ENCODE measurements around the gene ZBTB40.

The ZBTB40 gene

DNA sequence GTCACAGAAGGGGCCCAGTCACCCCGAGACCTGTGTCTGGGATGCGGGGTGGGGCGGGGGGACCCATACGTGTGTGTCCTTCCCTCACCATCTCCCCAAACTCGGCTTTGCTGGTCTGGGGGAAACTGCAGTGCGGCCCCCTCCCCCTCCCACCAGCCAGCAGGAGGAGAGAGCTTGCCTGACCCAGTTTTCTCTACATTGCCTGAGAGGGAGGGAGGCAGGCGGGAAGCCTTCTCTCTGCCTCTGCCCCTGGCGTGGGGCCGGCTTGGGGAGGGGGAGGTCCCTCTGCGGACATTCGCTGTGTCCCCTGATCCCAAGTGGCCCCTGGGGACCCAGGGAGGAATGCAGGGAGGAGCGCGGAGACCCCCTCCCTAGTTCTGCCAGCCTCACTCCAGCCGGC is 115.5 kb downstream of the ZBTB40 start:
- H3K27me3 ChIP-seq (ENCODE audit: control insufficient read depth, insufficient read depth, low read length, poor library complexity, severe bottlenecking), result peaks cover 35% of the 10 kb centered on the region
- WGBS, 2 experiments, result 59 to 66% methylated on average over 14 of the region's 14 CpGs

GRCh38 chr1:22567994-22568393 is 116.3 kb downstream of the ZBTB40 start:
- Histone ChIP-seq H3K36me3 (ENCODE audit: control insufficient read depth, insufficient read depth, low read length) (no peaks in the 10 kb centered on the region), H3K27me3 (ENCODE audit: control insufficient read depth, insufficient read depth, low read length, poor library complexity, severe bottlenecking) (peaks cover 27% of the 10 kb centered on the region), H3K27ac (ENCODE audit: insufficient read depth, low read depth, low read length, poor library complexity, severe bottlenecking) (no peak overlapping the region), H3K4me1 (ENCODE audit: control insufficient read depth, insufficient read depth, low read length) (peaks cover 16% of the 10 kb centered on the region), H3K9me3 (ENCODE audit: control insufficient read depth, low read length) (no peaks in the 10 kb centered on the region), H3K4me3 (ENCODE audit: insufficient read depth, low read depth, low read length) (no peak overlapping the region)
- 91 to 94% methylated on average over 6 of the region's 6 CpGs for WGBS, 2 experiments

More for the DNA sequence above, 115.5 kb downstream of the ZBTB40 start:
- Histone ChIP-seq H3K4me3 (ENCODE audit: insufficient read depth, low read depth, low read length) (no peak overlapping the region), H3K27ac (ENCODE audit: insufficient read depth, low read depth, low read length, poor library complexity, severe bottlenecking) (no peak overlapping the region), H3K9me3 (ENCODE audit: control insufficient read depth, low read length) (no peaks in the 10 kb centered on the region), H3K4me1 (ENCODE audit: control insufficient read depth, insufficient read depth, low read length) (peaks cover 16% of the 10 kb centered on the region), H3K36me3 (ENCODE audit: control insufficient read depth, insufficient read depth, low read length) (no peaks in the 10 kb centered on the region)

DNA sequence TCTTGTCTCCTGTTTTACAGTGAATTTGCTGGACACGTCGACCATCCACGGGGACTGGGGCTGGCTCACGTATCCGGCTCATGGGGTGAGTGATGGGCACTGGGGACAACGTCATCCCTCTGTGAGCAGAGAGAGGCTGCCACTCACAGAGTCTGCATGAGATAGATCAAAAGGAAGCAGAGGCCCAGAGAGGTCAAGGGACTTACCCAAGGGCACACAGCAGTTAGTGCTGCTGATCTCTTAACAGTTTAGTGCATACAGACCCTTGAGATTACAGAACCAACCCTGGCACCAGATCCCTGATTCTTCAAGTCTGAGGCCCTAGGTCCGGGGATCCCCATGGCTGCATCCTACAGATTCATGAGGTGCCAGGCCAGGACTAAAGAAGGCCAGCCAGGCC is 117.6 kb downstream of the ZBTB40 start:
- Histone ChIP-seq H3K27ac (ENCODE audit: insufficient read depth, low read depth, low read length, poor library complexity, severe bottlenecking) (no peak overlapping the region), H3K4me1 (ENCODE audit: control insufficient read depth, insufficient read depth, low read length) (peaks cover 11% of the 10 kb centered on the region), H3K27me3 (ENCODE audit: control insufficient read depth, insufficient read depth, low read length, poor library complexity, severe bottlenecking) (peaks cover 17% of the 10 kb centered on the region), H3K4me3 (ENCODE audit: insufficient read depth, low read depth, low read length) (no peak overlapping the region), H3K36me3 (ENCODE audit: control insufficient read depth, insufficient read depth, low read length) (no peaks in the 10 kb centered on the region), H3K9me3 (ENCODE audit: control insufficient read depth, low read length) (no peaks in the 10 kb centered on the region)
- 93 to 95% methylated on average over 7 of the region's 7 CpGs for WGBS, 2 experiments

- WGBS, 2 experiments, result 93 to 94% methylated on average over 34 of the region's 34 CpGs
- Histone ChIP-seq H3K27me3 (ENCODE audit: control insufficient read depth, insufficient read depth, low read length, poor library complexity, severe bottlenecking) (peaks cover 6% of the 10 kb centered on the region), H3K27ac (ENCODE audit: insufficient read depth, low read depth, low read length, poor library complexity, severe bottlenecking) (no peak overlapping the region), H3K9me3 (ENCODE audit: control insufficient read depth, low read length) (no peaks in the 10 kb centered on the region), H3K36me3 (ENCODE audit: control insufficient read depth, insufficient read depth, low read length) (no peaks in the 10 kb centered on the region), H3K4me1 (ENCODE audit: control insufficient read depth, insufficient read depth, low read length) (peaks cover 4% of the 10 kb centered on the region), H3K4me3 (ENCODE audit: insufficient read depth, low read depth, low read length) (no peak overlapping the region)
Observed at GRCh38 chr1:22570140-22570909, 118.7 kb downstream of the ZBTB40 start.

- WGBS, 2 experiments, result 86% methylated on average over 9 of the region's 9 CpGs
- Histone ChIP-seq H3K36me3 (ENCODE audit: control insufficient read depth, insufficient read depth, low read length) (no peaks in the 10 kb centered on the region), H3K9me3 (ENCODE audit: control insufficient read depth, low read length) (no peaks in the 10 kb centered on the region), H3K4me1 (ENCODE audit: control insufficient read depth, insufficient read depth, low read length) (no peaks in the 10 kb centered on the region), H3K27me3 (ENCODE audit: control insufficient read depth, insufficient read depth, low read length, poor library complexity, severe bottlenecking) (no peaks in the 10 kb centered on the region), H3K27ac (ENCODE audit: insufficient read depth, low read depth, low read length, poor library complexity, severe bottlenecking) (no peak overlapping the region), H3K4me3 (ENCODE audit: insufficient read depth, low read depth, low read length) (no peak overlapping the region)
Observed at GRCh38 chr1:22572818-22573217, 121.2 kb downstream of the ZBTB40 start.

- H3K4me1 ChIP-seq (ENCODE audit: control insufficient read depth, insufficient read depth, low read length), result no peaks in the 10 kb centered on the region
- H3K27ac ChIP-seq (ENCODE audit: insufficient read depth, low read depth, low read length, poor library complexity, severe bottlenecking), result no peak overlapping the region
- no peaks in the 10 kb centered on the region for H3K36me3 ChIP-seq (ENCODE audit: control insufficient read depth, insufficient read depth, low read length)
- H3K27me3 ChIP-seq (ENCODE audit: control insufficient read depth, insufficient read depth, low read length, poor library complexity, severe bottlenecking), result no peaks in the 10 kb centered on the region
- no peaks in the 10 kb centered on the region for H3K9me3 ChIP-seq (ENCODE audit: control insufficient read depth, low read length)
- H3K4me3 ChIP-seq (ENCODE audit: insufficient read depth, low read depth, low read length), result no peak overlapping the region
- 87 to 92% methylated on average over 7 of the region's 7 CpGs for WGBS, 2 experiments
Observed at GRCh38 chr1:22573237-22573636, 121.6 kb downstream of the ZBTB40 start.

GRCh38 chr1:22575532-22576149 is 124.0 kb downstream of the ZBTB40 start:
- 71 to 77% methylated on average over 8 of the region's 8 CpGs for WGBS, 2 experiments
- no peak overlapping the region for H3K27ac ChIP-seq (ENCODE audit: insufficient read depth, low read depth, low read length, poor library complexity, severe bottlenecking)
- no peaks in the 10 kb centered on the region for H3K4me1 ChIP-seq (ENCODE audit: control insufficient read depth, insufficient read depth, low read length)
- no peak overlapping the region for H3K4me3 ChIP-seq (ENCODE audit: insufficient read depth, low read depth, low read length)
- H3K9me3 ChIP-seq (ENCODE audit: control insufficient read depth, low read length), result no peaks in the 10 kb centered on the region
- H3K36me3 ChIP-seq (ENCODE audit: control insufficient read depth, insufficient read depth, low read length), result no peaks in the 10 kb centered on the region
- H3K27me3 ChIP-seq (ENCODE audit: control insufficient read depth, insufficient read depth, low read length, poor library complexity, severe bottlenecking), result no peaks in the 10 kb centered on the region

DNA sequence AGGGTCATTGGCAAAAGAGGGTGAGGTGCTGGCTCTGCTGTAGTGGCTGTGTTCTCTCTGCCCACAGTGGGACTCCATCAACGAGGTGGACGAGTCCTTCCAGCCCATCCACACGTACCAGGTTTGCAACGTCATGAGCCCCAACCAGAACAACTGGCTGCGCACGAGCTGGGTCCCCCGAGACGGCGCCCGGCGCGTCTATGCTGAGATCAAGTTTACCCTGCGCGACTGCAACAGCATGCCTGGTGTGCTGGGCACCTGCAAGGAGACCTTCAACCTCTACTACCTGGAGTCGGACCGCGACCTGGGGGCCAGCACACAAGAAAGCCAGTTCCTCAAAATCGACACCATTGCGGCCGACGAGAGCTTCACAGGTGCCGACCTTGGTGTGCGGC is 124.5 kb downstream of the ZBTB40 start:
- Histone ChIP-seq H3K27me3 (ENCODE audit: control insufficient read depth, insufficient read depth, low read length, poor library complexity, severe bottlenecking) (no peaks in the 10 kb centered on the region), H3K9me3 (ENCODE audit: control insufficient read depth, low read length) (no peaks in the 10 kb centered on the region)
- WGBS, 2 experiments, result 90 to 92% methylated on average over 23 of the region's 23 CpGs

GRCh38 chr1:22576617-22577016 is 125.0 kb downstream of the ZBTB40 start:
- Histone ChIP-seq H3K27me3 (ENCODE audit: control insufficient read depth, insufficient read depth, low read length, poor library complexity, severe bottlenecking) (no peaks in the 10 kb centered on the region), H3K27ac (ENCODE audit: insufficient read depth, low read depth, low read length, poor library complexity, severe bottlenecking) (no peak overlapping the region), H3K36me3 (ENCODE audit: control insufficient read depth, insufficient read depth, low read length) (no peaks in the 10 kb centered on the region), H3K9me3 (ENCODE audit: control insufficient read depth, low read length) (no peaks in the 10 kb centered on the region), H3K4me1 (ENCODE audit: control insufficient read depth, insufficient read depth, low read length) (no peaks in the 10 kb centered on the region), H3K4me3 (ENCODE audit: insufficient read depth, low read depth, low read length) (no peak overlapping the region)
- 95% methylated on average over 24 of the region's 24 CpGs for WGBS, 2 experiments

More for the DNA sequence above, 124.5 kb downstream of the ZBTB40 start:
- no peak overlapping the region for H3K27ac ChIP-seq (ENCODE audit: insufficient read depth, low read depth, low read length, poor library complexity, severe bottlenecking)
- H3K36me3 ChIP-seq (ENCODE audit: control insufficient read depth, insufficient read depth, low read length), result no peaks in the 10 kb centered on the region
- no peaks in the 10 kb centered on the region for H3K4me1 ChIP-seq (ENCODE audit: control insufficient read depth, insufficient read depth, low read length)
- H3K4me3 ChIP-seq (ENCODE audit: insufficient read depth, low read depth, low read length), result no peak overlapping the region

DNA sequence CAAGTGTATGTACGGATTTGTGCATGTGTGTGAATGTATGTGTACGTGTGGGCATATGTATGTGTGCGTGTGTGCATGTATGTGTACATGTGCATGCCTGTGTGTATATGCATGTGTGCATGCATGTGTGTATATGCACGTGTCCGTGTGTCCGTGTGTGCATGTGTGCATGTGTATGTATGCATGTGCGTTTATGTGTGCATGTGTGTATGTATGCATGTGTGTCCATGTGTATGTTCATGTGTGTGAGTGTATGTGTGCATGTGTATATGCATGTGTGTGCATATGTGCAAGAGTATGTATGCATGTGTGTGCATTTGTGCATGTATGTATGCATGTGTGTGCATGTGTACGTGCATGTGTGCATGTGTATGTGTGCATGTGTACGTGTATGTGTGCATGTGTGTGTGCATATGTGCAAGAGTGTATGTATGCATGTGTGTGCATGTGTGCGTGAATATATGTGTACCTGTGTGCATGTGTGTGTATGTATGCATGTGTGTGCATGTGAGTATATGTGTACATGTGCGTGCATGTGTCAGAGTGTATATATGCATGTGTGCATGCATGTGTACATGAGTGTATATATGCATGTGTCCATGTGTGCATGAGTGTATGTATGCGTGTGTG is 127.2 kb downstream of the ZBTB40 start:
- Histone ChIP-seq H3K4me3 (ENCODE audit: insufficient read depth, low read depth, low read length) (no peak overlapping the region), H3K9me3 (ENCODE audit: control insufficient read depth, low read length) (no peaks in the 10 kb centered on the region), H3K36me3 (ENCODE audit: control insufficient read depth, insufficient read depth, low read length) (no peaks in the 10 kb centered on the region), H3K4me1 (ENCODE audit: control insufficient read depth, insufficient read depth, low read length) (no peaks in the 10 kb centered on the region), H3K27ac (ENCODE audit: insufficient read depth, low read depth, low read length, poor library complexity, severe bottlenecking) (no peak overlapping the region), H3K27me3 (ENCODE audit: control insufficient read depth, insufficient read depth, low read length, poor library complexity, severe bottlenecking) (no peaks in the 10 kb centered on the region)
- WGBS, 2 experiments, result 78% methylated on average over 12 of the region's 12 CpGs
